Breast epithelium (tissue), 4 donors: ENCODE data around the gene SLC35C1. TPM values are rescaled to one million over a fixed set of nuclear protein-coding genes. Genes with fewer than 3 reads are reported as not detected.

ENCODE experiments used
- DNase-seq, 2 donors: peaks; one replicate each; pipeline ENCODE4 v3.0.0-alpha.2; 2019; ENCODE audit warnings: low spot score in 2 of 2
- H3K27ac ChIP-seq, 2 donors: fragments of 200-600 bp; sonication (generic) in 1 of 2; one replicate each; pipeline ENCODE4 v1.5.1; 2016 to 2019; ENCODE audit warnings: mild to moderate bottlenecking in 1 of 2
- H3K27me3 ChIP-seq, 2 donors: fragments of 200-600 bp; sonication (generic) in 1 of 2; one replicate each; pipeline versions ENCODE4 v1.5.1 to v1.6.0; 2017 to 2019; ENCODE audit warnings: control low read depth in 1 of 2, mild to moderate bottlenecking in 1 of 2
- H3K36me3 ChIP-seq: fragments of 200-600 bp; one replicate; pipeline ENCODE4 v1.5.1; 2019
- H3K4me1 ChIP-seq, 2 donors: fragments of 200-600 bp; sonication (generic); one replicate each; pipeline ENCODE4 v1.5.1; 2016 to 2019; ENCODE audit warnings: control low read depth in 1 of 2
- H3K4me3 ChIP-seq, 3 donors: fragments of 200-600 bp; sonication (generic); 1 replicate in 2 of 3; 2 replicates in 1 of 3; pipeline ENCODE4 v1.5.1; 2016 to 2019; ENCODE audit warnings: mild to moderate bottlenecking in 3 of 3, moderate library complexity in 2 of 3
- H3K9me3 ChIP-seq, 2 donors: fragments of 200-600 bp; sonication (generic) in 1 of 2; one replicate each; pipeline ENCODE4 v1.5.1; 2016 to 2019; ENCODE audit warnings: control low read depth in 1 of 2
- POLR2A ChIP-seq: fragments of 450-650 bp; IDR thresholded peaks from one replicate; pipeline ENCODE4 v1.6.1; 2016; ENCODE audit warnings: antibody characterized with exemption, mild to moderate bottlenecking, moderate library complexity
- POLR2AphosphoS5 ChIP-seq, 3 donors: sonication (generic); formaldehyde crosslinking; IDR thresholded peaks; one replicate each; pipeline ENCODE4 v1.6.1; 2017; ENCODE audit warnings: antibody characterized with exemption in 3 of 3
- intact Hi-C: fragments of 100-400 bp; cut with DNase I; formaldehyde crosslinking; loops from one replicate; pipeline ENCODE4 v1.15.1; 2023; ENCODE audit warnings: low total_unique reads
- total RNA-seq, 3 donors: library from RNA; depleted of rRNA; stranded (reverse); fragments of >200 nt; gene quantifications; one replicate each; pipeline ENCODE4 v1.1.0, GENCODE V29; 2016
- TF ChIP-seq, protein P1 (sequence below), 3 donors: fragments of 450-650 bp; IDR thresholded peaks; one replicate each; pipeline ENCODE4 v1.5.1; 2016 to 2017; ENCODE audit warnings: antibody characterized with exemption in 3 of 3, mild to moderate bottlenecking in 3 of 3, moderate library complexity in 3 of 3

Gene SLC35C1
- total RNA-seq, 3 donors from 2014 or later, result 18.1 to 49.1 (median 28.2) TPM

GRCh38 chr11:45773786-45774655 lies 30.9 kb upstream of the SLC35C1 start:
- no peak overlapping the region for H3K4me3 ChIP-seq
- TF ChIP-seq POLR2AphosphoS5 (IDR thresholded peaks at IDR 0.05) (no peak), POLR2A (no peak)
- TF ChIP-seq, protein P1, sequence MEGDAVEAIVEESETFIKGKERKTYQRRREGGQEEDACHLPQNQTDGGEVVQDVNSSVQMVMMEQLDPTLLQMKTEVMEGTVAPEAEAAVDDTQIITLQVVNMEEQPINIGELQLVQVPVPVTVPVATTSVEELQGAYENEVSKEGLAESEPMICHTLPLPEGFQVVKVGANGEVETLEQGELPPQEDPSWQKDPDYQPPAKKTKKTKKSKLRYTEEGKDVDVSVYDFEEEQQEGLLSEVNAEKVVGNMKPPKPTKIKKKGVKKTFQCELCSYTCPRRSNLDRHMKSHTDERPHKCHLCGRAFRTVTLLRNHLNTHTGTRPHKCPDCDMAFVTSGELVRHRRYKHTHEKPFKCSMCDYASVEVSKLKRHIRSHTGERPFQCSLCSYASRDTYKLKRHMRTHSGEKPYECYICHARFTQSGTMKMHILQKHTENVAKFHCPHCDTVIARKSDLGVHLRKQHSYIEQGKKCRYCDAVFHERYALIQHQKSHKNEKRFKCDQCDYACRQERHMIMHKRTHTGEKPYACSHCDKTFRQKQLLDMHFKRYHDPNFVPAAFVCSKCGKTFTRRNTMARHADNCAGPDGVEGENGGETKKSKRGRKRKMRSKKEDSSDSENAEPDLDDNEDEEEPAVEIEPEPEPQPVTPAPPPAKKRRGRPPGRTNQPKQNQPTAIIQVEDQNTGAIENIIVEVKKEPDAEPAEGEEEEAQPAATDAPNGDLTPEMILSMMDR (IDR thresholded peaks at IDR 0.05), result no peak
- H3K36me3 ChIP-seq, result no peaks in the 10 kb centered on the region
- no peaks in the 10 kb centered on the region for H3K4me1 ChIP-seq
- no peak overlapping the region for H3K27ac ChIP-seq
- H3K27me3 ChIP-seq, result no peaks in the 10 kb centered on the region
- intact Hi-C loops, result no loop called here
- peak in 1 of 2 donors; percentile 30 for DNase-seq
- H3K9me3 ChIP-seq, result no peaks in the 10 kb centered on the region

DNA sequence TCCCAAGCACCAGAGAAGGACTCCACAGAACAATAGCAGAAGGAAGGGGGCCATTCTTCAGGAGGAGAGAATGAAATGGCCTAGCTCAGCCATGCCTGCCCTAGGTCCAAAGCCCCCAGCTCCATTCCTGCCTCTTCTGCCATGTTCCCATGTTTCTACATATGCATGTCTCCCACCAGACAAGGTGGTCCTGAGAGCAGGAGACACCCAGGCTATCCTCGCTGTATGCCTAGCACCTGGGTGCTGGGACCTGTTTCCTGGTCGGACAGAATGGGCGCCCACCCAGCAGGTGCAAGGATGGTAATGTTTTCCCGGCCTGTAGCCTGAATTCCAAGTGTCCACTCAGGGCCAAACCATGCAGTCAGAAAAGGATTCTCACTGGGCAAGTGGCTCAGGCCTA lies 30.2 kb upstream of the SLC35C1 start:
- no peak for DNase-seq
- Histone ChIP-seq H3K4me3 (no peak overlapping the region), H3K9me3 (no peaks in the 10 kb centered on the region), H3K27me3 (no peaks in the 10 kb centered on the region), H3K4me1 (no peaks in the 10 kb centered on the region), H3K36me3 (no peaks in the 10 kb centered on the region), H3K27ac (no peak overlapping the region)
- TF ChIP-seq POLR2A (no peak), POLR2AphosphoS5 (IDR thresholded peaks at IDR 0.05) (no peak)
- TF ChIP-seq, protein P1 (IDR thresholded peaks at IDR 0.05), result no peak
- intact Hi-C loops, result no loop called here

- H3K4me1 ChIP-seq, result no peaks in the 10 kb centered on the region
- TF ChIP-seq POLR2A, result no peak
- TF ChIP-seq, protein P1 (IDR thresholded peaks at IDR 0.05), result no peak
- no peak for TF ChIP-seq POLR2AphosphoS5 (IDR thresholded peaks at IDR 0.05)
- no peak overlapping the region for H3K27ac ChIP-seq
- no peaks in the 10 kb centered on the region for H3K36me3 ChIP-seq
- no peak overlapping the region for H3K4me3 ChIP-seq
- H3K9me3 ChIP-seq, result no peaks in the 10 kb centered on the region
- no peak for DNase-seq
- intact Hi-C loops, result no loop called here
- no peaks in the 10 kb centered on the region for H3K27me3 ChIP-seq
These were observed 27.6 kb upstream of the SLC35C1 start for GRCh38 chr11:45777127-45777969.

DNA sequence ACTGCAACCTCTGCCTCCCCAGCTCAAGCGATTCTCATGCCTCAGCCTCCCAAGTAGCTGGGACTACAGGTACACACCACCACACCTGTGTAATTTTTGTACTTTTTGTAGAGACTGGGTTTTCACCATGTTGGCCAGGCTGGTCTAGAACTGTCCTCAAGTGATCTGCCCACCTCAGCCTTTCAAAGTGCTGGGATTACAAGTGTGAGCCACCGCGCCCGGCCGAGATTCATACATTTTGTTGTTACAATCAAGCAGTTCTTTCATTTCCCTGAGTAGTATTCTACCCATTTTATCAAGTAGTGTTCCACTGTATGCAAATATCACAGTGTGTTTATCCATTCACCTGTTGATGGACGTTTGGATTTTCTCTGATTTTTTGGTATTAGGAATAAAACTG lies 26.6 kb upstream of the SLC35C1 start:
- Histone ChIP-seq H3K27me3 (no peaks in the 10 kb centered on the region), H3K4me3 (no peak overlapping the region), H3K36me3 (no peaks in the 10 kb centered on the region), H3K4me1 (no peaks in the 10 kb centered on the region), H3K27ac (no peak overlapping the region), H3K9me3 (no peaks in the 10 kb centered on the region)
- intact Hi-C loops, result no loop called here
- TF ChIP-seq, protein P1 (IDR thresholded peaks at IDR 0.05), result no peak
- TF ChIP-seq POLR2AphosphoS5 (IDR thresholded peaks at IDR 0.05) (no peak), POLR2A (no peak)
- DNase-seq, result no peak

DNA sequence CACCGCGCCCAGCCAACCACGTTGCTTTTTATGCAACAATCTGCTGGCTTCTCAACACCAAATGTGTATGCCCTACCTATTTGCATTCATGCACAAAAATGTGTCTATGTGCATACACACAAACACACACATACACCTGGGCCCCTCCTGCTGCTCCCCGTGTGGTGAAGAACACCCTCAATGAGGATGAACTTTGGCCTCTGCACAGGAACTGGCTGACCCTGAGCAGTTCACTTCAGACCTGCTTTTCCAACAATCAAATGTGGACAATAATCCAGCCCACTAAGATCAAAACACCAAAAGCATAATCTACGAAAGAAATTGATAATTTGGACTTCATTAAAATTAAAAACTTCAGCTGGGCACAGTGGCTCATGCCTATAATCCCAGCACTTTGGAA lies 25.3 kb upstream of the SLC35C1 start:
- intact Hi-C loops, result no loop called here
- no peak overlapping the region for H3K27ac ChIP-seq
- H3K4me1 ChIP-seq, result no peaks in the 10 kb centered on the region
- TF ChIP-seq, protein P1 (IDR thresholded peaks at IDR 0.05), result no peak
- no peak for TF ChIP-seq POLR2AphosphoS5 (IDR thresholded peaks at IDR 0.05)
- TF ChIP-seq POLR2A, result no peak
- no peak for DNase-seq
- H3K27me3 ChIP-seq, result no peaks in the 10 kb centered on the region
- H3K9me3 ChIP-seq, result no peaks in the 10 kb centered on the region
- H3K36me3 ChIP-seq, result no peaks in the 10 kb centered on the region
- H3K4me3 ChIP-seq, result no peak overlapping the region
